ENCODE results near the gene ZNF44. TPM values are rescaled to one million over a fixed set of nuclear protein-coding genes. Genes with fewer than 3 reads are reported as not detected.

The ZNF44 gene
- total RNA-seq, 1 donor from 2014 or later = 7.0 TPM

DNA sequence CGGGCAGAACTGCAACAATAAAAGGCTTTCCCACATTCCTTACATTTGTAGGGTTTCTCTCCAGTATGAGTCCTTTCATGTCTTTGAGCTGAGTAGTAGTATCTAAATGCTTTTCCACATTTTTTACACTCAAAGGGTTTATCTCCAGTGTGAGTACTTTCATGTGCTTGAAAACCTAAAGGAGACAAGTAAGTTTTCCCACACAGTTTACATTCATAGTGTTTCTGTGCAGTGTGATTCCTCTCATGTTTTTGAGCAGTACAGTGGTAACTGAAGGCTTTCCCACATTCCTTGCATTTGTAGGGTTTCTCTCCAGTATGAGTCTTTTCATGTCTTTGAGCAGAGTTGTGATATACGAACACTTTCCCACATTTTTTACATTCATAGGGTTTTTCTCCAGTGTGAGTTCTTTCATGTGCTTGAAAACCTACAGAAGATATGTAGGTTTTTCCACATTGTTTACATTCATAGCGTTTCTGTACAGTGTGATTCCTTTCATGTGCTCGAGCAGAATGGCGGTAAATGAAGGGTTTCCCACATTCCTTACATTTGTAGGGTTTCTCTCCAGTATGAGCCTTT lies 47.0 kb downstream of the ZNF44 start:
- Mint-ChIP-seq H3K27me3 (ENCODE audit: unreplicated experiment) (no peaks in the 10 kb centered on the region), H3K36me3 (ENCODE audit: low read depth, unreplicated experiment) (peaks cover 24% of the 10 kb centered on the region), H3K27ac (ENCODE audit: unreplicated experiment) (no peak overlapping the region), H3K4me1 (ENCODE audit: unreplicated experiment) (no peaks in the 10 kb centered on the region), H3K4me3 (ENCODE audit: unreplicated experiment) (no peak overlapping the region), H3K9me3 (ENCODE audit: unreplicated experiment) (peaks cover 40% of the 10 kb centered on the region)
- TF ChIP-seq, protein P1, sequence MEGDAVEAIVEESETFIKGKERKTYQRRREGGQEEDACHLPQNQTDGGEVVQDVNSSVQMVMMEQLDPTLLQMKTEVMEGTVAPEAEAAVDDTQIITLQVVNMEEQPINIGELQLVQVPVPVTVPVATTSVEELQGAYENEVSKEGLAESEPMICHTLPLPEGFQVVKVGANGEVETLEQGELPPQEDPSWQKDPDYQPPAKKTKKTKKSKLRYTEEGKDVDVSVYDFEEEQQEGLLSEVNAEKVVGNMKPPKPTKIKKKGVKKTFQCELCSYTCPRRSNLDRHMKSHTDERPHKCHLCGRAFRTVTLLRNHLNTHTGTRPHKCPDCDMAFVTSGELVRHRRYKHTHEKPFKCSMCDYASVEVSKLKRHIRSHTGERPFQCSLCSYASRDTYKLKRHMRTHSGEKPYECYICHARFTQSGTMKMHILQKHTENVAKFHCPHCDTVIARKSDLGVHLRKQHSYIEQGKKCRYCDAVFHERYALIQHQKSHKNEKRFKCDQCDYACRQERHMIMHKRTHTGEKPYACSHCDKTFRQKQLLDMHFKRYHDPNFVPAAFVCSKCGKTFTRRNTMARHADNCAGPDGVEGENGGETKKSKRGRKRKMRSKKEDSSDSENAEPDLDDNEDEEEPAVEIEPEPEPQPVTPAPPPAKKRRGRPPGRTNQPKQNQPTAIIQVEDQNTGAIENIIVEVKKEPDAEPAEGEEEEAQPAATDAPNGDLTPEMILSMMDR (IDR thresholded peaks at IDR 0.05; ENCODE audit: unreplicated experiment) = no peak
- DNase-seq (ENCODE audit: low spot score) = no peak

DNA sequence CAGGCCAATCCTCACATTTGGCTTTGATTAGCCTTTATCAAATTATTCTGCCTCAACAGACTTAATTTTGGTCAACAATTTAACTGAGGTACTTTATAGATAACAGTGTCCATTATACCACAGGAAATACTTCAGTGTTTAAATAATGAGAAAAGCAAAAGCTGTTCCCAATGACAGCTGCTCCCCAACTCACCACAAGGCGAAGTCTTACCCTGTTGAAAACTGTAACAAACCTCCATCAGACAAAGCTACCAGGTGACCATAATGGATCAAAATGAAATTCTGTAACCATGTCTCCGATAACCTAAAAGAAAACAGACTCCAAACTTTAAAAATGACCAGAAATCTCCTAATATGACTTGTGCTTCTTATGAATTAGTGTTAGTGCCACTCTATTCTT lies 50.3 kb downstream of the ZNF44 start:
- Mint-ChIP-seq H3K36me3 (ENCODE audit: low read depth, unreplicated experiment) (peaks cover 25% of the 10 kb centered on the region), H3K27ac (ENCODE audit: unreplicated experiment) (no peak overlapping the region), H3K4me3 (ENCODE audit: unreplicated experiment) (no peak overlapping the region), H3K27me3 (ENCODE audit: unreplicated experiment) (peaks cover 2% of the 10 kb centered on the region), H3K9me3 (ENCODE audit: unreplicated experiment) (peaks cover 39% of the 10 kb centered on the region), H3K4me1 (ENCODE audit: unreplicated experiment) (no peaks in the 10 kb centered on the region)
- no peak for DNase-seq (ENCODE audit: low spot score)
- TF ChIP-seq, protein P1 (IDR thresholded peaks at IDR 0.05; ENCODE audit: unreplicated experiment) = no peak

DNA sequence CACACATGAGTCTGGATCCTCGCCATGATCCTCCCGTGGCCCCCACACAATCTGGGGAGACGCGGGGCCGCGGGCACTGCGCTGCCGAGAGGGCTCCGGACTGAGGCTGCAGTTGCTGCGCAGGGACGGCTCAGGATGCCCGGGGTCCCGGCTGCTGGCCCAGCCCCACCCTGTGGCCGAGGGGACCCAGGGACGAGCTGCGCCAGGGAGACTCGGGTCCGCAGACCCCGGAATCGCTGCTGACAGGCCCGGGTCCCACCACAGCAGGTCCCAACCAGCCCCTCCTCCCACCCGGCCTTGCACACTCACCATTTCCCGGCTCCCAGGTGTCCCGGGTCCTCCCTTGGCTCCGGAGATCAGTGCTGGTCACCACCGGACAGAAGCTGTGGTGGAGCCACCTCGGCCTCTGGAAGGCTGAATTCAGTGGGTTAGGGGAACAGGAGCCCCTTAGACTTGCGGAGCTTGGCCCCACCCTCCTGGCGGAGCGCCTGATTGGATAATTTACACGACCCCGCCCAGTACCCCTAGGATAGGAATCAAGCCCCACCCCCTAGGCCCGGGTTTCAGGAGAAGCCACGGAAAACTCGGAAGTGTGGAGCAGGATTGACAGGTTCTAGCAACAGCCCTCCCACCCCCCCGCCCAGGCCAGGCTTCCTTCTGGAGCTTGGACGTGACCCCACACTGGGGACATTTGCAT lies 57.4 kb downstream of the ZNF44 start:
- TF ChIP-seq, protein P1 (IDR thresholded peaks at IDR 0.05; ENCODE audit: unreplicated experiment) = no peak
- H3K9me3 Mint-ChIP-seq (ENCODE audit: unreplicated experiment) = peaks cover 38% of the 10 kb centered on the region
- DNase-seq (ENCODE audit: low spot score) = no peak
- peaks cover 44% of the 10 kb centered on the region for H3K36me3 Mint-ChIP-seq (ENCODE audit: low read depth, unreplicated experiment)
- no peak overlapping the region for H3K27ac Mint-ChIP-seq (ENCODE audit: unreplicated experiment)
- peaks cover 2% of the 10 kb centered on the region for H3K27me3 Mint-ChIP-seq (ENCODE audit: unreplicated experiment)
- no peaks in the 10 kb centered on the region for H3K4me1 Mint-ChIP-seq (ENCODE audit: unreplicated experiment)
- H3K4me3 Mint-ChIP-seq (ENCODE audit: unreplicated experiment) = no peak overlapping the region

DNA sequence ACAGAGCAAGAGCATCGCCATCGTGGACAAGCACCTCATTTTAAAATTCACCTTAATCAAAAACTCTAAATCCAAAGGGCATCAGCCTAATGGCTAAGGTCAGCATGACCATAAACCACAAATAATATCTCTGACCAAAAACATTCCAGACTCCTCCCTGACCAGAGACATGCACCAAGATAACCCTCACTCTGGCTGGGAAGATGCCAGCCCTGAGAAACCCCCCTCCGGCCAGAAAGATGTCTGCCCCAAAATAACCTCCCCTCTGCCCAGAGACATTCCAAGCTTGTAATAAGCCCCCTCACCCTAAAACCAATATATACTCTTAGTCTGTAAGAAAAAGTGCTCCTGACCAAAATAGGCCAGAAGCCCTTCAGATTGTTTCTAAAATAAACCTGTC lies 61.7 kb downstream of the ZNF44 start:
- Mint-ChIP-seq H3K27ac (ENCODE audit: unreplicated experiment) (no peak overlapping the region), H3K9me3 (ENCODE audit: unreplicated experiment) (peaks cover 66% of the 10 kb centered on the region), H3K36me3 (ENCODE audit: low read depth, unreplicated experiment) (peaks cover 62% of the 10 kb centered on the region), H3K4me3 (ENCODE audit: unreplicated experiment) (no peak overlapping the region), H3K4me1 (ENCODE audit: unreplicated experiment) (no peaks in the 10 kb centered on the region), H3K27me3 (ENCODE audit: unreplicated experiment) (peaks cover 6% of the 10 kb centered on the region)
- TF ChIP-seq, protein P1 (IDR thresholded peaks at IDR 0.05; ENCODE audit: unreplicated experiment) = no peak
- no peak for DNase-seq (ENCODE audit: low spot score)
